ENCODE measurements around the gene SPATA1. TPM values are rescaled to one million over a fixed set of nuclear protein-coding genes. Genes with fewer than 3 reads are reported as not detected.

Gene SPATA1
- total RNA-seq, 1 donor from 2014 or later, result 1.9 TPM

- peaks cover 16% of the 10 kb centered on the region for H3K36me3 Mint-ChIP-seq (ENCODE audit: insufficient read depth)
- no peaks in the 10 kb centered on the region for H3K27me3 Mint-ChIP-seq
- H3K4me3 Mint-ChIP-seq (ENCODE audit: low read depth), result no peak overlapping the region
These were observed 2.8 kb downstream of the SPATA1 start for GRCh38 chr1:84509029-84509428.

GRCh38 chr1:84510165-84510564 is 4.0 kb downstream of the SPATA1 start:
- no peak for DNase-seq (ENCODE audit: low spot score, unreplicated experiment)
- TF ChIP-seq, protein P1, sequence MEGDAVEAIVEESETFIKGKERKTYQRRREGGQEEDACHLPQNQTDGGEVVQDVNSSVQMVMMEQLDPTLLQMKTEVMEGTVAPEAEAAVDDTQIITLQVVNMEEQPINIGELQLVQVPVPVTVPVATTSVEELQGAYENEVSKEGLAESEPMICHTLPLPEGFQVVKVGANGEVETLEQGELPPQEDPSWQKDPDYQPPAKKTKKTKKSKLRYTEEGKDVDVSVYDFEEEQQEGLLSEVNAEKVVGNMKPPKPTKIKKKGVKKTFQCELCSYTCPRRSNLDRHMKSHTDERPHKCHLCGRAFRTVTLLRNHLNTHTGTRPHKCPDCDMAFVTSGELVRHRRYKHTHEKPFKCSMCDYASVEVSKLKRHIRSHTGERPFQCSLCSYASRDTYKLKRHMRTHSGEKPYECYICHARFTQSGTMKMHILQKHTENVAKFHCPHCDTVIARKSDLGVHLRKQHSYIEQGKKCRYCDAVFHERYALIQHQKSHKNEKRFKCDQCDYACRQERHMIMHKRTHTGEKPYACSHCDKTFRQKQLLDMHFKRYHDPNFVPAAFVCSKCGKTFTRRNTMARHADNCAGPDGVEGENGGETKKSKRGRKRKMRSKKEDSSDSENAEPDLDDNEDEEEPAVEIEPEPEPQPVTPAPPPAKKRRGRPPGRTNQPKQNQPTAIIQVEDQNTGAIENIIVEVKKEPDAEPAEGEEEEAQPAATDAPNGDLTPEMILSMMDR (IDR thresholded peaks at IDR 0.05; ENCODE audit: unreplicated experiment), result no peak
- Mint-ChIP-seq H3K4me3 (ENCODE audit: low read depth) (no peak overlapping the region), H3K4me1 (ENCODE audit: low read depth) (no peaks in the 10 kb centered on the region), H3K27ac (no peak overlapping the region), H3K9me3 (ENCODE audit: low read depth) (peaks cover 19% of the 10 kb centered on the region), H3K36me3 (ENCODE audit: insufficient read depth) (peaks cover 16% of the 10 kb centered on the region), H3K27me3 (no peaks in the 10 kb centered on the region)

More at GRCh38 chr1:84509029-84509428, 2.8 kb downstream of the SPATA1 start:
- H3K27ac Mint-ChIP-seq, result no peak overlapping the region
- peaks cover 19% of the 10 kb centered on the region for H3K9me3 Mint-ChIP-seq (ENCODE audit: low read depth)
- peaks cover 7% of the 10 kb centered on the region for H3K4me1 Mint-ChIP-seq (ENCODE audit: low read depth)
- DNase-seq (ENCODE audit: low spot score, unreplicated experiment), result no peak
- TF ChIP-seq, protein P1 (IDR thresholded peaks at IDR 0.05; ENCODE audit: unreplicated experiment), result no peak

DNA sequence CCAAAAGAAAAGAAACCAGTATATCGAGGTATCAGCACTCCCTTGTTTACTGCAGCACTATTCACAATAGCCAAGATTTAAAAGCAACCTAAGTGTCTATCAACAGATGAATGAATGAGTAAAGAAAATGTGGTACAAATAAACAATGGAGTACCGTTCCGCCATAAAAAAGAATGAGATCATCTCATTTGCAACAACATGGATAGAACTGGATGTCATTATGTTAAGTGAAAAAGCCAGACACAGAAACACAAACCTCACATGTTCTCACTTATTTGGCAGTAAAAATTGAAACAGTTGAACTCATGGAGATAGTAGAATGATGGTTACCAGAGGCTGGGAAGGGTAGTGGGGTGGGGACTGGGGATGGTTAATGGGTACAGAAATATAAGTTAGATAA is 4.5 kb downstream of the SPATA1 start:
- no peak overlapping the region for H3K4me3 Mint-ChIP-seq (ENCODE audit: low read depth)
- DNase-seq (ENCODE audit: low spot score, unreplicated experiment), result no peak
- TF ChIP-seq, protein P1 (IDR thresholded peaks at IDR 0.05; ENCODE audit: unreplicated experiment), result no peak
- no peaks in the 10 kb centered on the region for H3K4me1 Mint-ChIP-seq (ENCODE audit: low read depth)
- peaks cover 19% of the 10 kb centered on the region for H3K9me3 Mint-ChIP-seq (ENCODE audit: low read depth)
- no peaks in the 10 kb centered on the region for H3K27me3 Mint-ChIP-seq
- peaks cover 16% of the 10 kb centered on the region for H3K36me3 Mint-ChIP-seq (ENCODE audit: insufficient read depth)
- no peak overlapping the region for H3K27ac Mint-ChIP-seq

DNA sequence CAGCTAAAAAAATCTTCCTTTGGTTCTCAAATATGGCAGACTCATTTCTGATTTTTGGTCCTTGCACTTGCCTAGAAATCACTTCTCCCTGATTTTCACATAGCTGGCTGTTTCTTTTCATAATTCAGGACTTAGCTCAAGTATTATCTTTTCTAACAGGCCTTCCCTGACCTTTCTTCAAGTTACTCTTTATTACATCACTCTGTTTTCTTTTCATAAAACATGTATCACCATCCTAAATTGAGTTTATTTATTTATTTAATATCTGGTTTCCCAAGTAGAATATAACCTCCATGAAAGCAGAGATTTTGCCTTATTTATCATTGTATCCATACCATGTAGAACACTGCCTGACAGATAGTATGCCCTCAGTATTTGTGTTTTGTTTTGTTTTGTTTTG is 18.4 kb downstream of the SPATA1 start:
- H3K27me3 Mint-ChIP-seq, result no peaks in the 10 kb centered on the region

DNA sequence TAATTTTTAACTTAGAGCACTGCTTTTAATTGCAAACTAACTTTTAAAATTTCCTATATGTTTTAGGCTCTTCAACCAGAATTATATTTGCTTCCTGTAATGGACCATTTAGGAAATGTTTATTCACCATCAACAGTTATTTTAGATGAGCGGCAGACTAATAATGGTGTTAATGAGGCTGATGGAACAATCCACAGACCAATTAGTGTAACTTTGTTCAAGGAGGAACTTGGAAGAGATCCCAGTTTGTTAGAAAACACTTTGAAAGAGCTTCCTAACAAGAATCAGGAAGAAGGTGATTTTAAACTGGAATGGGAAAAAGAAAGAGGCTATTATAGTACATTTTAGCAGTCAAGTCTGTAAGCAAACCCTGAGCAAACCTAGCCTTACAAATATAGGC is 19.6 kb downstream of the SPATA1 start:
- H3K36me3 Mint-ChIP-seq (ENCODE audit: insufficient read depth), result peaks cover 7% of the 10 kb centered on the region
- H3K9me3 Mint-ChIP-seq (ENCODE audit: low read depth), result peaks cover 9% of the 10 kb centered on the region
- H3K27me3 Mint-ChIP-seq, result no peaks in the 10 kb centered on the region
- no peaks in the 10 kb centered on the region for H3K4me1 Mint-ChIP-seq (ENCODE audit: low read depth)
- H3K4me3 Mint-ChIP-seq (ENCODE audit: low read depth), result no peak overlapping the region
- DNase-seq (ENCODE audit: low spot score, unreplicated experiment), result no peak
- TF ChIP-seq, protein P1 (IDR thresholded peaks at IDR 0.05; ENCODE audit: unreplicated experiment), result no peak
- no peak overlapping the region for H3K27ac Mint-ChIP-seq

More for the DNA sequence above, 18.4 kb downstream of the SPATA1 start:
- no peak overlapping the region for H3K4me3 Mint-ChIP-seq (ENCODE audit: low read depth)
- H3K36me3 Mint-ChIP-seq (ENCODE audit: insufficient read depth), result peaks cover 7% of the 10 kb centered on the region
- TF ChIP-seq, protein P1 (IDR thresholded peaks at IDR 0.05; ENCODE audit: unreplicated experiment), result no peak
- H3K4me1 Mint-ChIP-seq (ENCODE audit: low read depth), result no peaks in the 10 kb centered on the region
- H3K9me3 Mint-ChIP-seq (ENCODE audit: low read depth), result peaks cover 9% of the 10 kb centered on the region
- DNase-seq (ENCODE audit: low spot score, unreplicated experiment), result no peak
- H3K27ac Mint-ChIP-seq, result no peak overlapping the region
